Measurements from ENCODE around the gene MED19.
A peak's percentile ranks its signal among the peaks of the same experiment; 100 is the strongest.
"Not testable (repeated sequence)": the region's sequence is repeated elsewhere in the genome, so short reads cannot be mapped to it uniquely, and the experiment has no call there.

MED19 gene

GRCh38 chr11:57703341-57703740 lies 8.7 kb downstream of the MED19 start:
- H3K4me1 ChIP-seq (ENCODE audit: control insufficient read depth, insufficient read depth, low read length) = no peaks in the 10 kb centered on the region
- no peak overlapping the region for H3K4me3 ChIP-seq (ENCODE audit: low read depth, low read length)
- no peak overlapping the region for H3K27ac ChIP-seq (ENCODE audit: low read depth, low read length)
- H3K9ac ChIP-seq (ENCODE audit: low read depth, low read length) = no peak overlapping the region
- no peaks in the 10 kb centered on the region for H3K9me3 ChIP-seq (ENCODE audit: control insufficient read depth, insufficient read depth, low read length)
- no peaks in the 10 kb centered on the region for H3K27me3 ChIP-seq (ENCODE audit: control insufficient read depth, insufficient read depth, low read length)
- peaks cover 67% of the 10 kb centered on the region for H3K36me3 ChIP-seq (ENCODE audit: control insufficient read depth, insufficient read depth, low read length)

DNA sequence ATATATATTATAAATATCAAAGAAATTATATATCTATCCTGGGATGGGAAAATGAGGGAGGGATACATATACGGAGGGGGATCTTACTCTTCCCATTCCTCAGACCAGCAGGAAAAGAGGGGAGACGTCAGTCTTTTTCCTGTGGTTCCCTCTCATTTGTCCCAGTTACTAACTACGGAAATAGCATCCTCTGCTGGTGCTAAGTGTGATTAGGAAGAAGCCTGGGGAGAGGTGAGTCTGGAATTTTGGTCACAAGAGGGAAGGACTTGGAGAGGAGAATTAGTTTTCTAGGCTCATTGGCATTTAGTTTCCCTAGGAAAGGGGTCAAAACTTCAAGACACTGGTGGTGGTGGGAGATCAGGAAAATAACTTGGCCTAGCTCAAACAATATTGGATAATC lies 11.6 kb downstream of the MED19 start:
- Histone ChIP-seq H3K4me1 (ENCODE audit: control insufficient read depth, insufficient read depth, low read length) (no peaks in the 10 kb centered on the region), H3K4me3 (ENCODE audit: low read depth, low read length) (no peak overlapping the region), H3K36me3 (ENCODE audit: control insufficient read depth, insufficient read depth, low read length) (peaks cover 84% of the 10 kb centered on the region), H3K9me3 (ENCODE audit: control insufficient read depth, insufficient read depth, low read length) (no peaks in the 10 kb centered on the region), H3K27ac (ENCODE audit: low read depth, low read length) (no peak overlapping the region), H3K27me3 (ENCODE audit: control insufficient read depth, insufficient read depth, low read length) (no peaks in the 10 kb centered on the region), H3K9ac (ENCODE audit: low read depth, low read length) (no peak overlapping the region)

- H3K36me3 ChIP-seq (ENCODE audit: control insufficient read depth, insufficient read depth, low read length) = peaks cover 87% of the 10 kb centered on the region
Measured at GRCh38 chr11:57699813-57700212, 12.2 kb downstream of the MED19 start.

GRCh38 chr11:57698843-57699365 lies 13.1 kb downstream of the MED19 start:
- Histone ChIP-seq H3K36me3 (ENCODE audit: control insufficient read depth, insufficient read depth, low read length) (peaks cover 85% of the 10 kb centered on the region), H3K9ac (ENCODE audit: low read depth, low read length) (no peak overlapping the region), H3K4me1 (ENCODE audit: control insufficient read depth, insufficient read depth, low read length) (no peaks in the 10 kb centered on the region), H3K4me3 (ENCODE audit: low read depth, low read length) (no peak overlapping the region), H3K27ac (ENCODE audit: low read depth, low read length) (no peak overlapping the region), H3K9me3 (ENCODE audit: control insufficient read depth, insufficient read depth, low read length) (no peaks in the 10 kb centered on the region), H3K27me3 (ENCODE audit: control insufficient read depth, insufficient read depth, low read length) (no peaks in the 10 kb centered on the region)

More at GRCh38 chr11:57699813-57700212, 12.2 kb downstream of the MED19 start:
- Histone ChIP-seq H3K4me3 (ENCODE audit: low read depth, low read length) (no peak overlapping the region), H3K4me1 (ENCODE audit: control insufficient read depth, insufficient read depth, low read length) (no peaks in the 10 kb centered on the region), H3K27ac (ENCODE audit: low read depth, low read length) (no peak overlapping the region), H3K9ac (ENCODE audit: low read depth, low read length) (no peak overlapping the region), H3K27me3 (ENCODE audit: control insufficient read depth, insufficient read depth, low read length) (no peaks in the 10 kb centered on the region), H3K9me3 (ENCODE audit: control insufficient read depth, insufficient read depth, low read length) (no peaks in the 10 kb centered on the region)

DNA sequence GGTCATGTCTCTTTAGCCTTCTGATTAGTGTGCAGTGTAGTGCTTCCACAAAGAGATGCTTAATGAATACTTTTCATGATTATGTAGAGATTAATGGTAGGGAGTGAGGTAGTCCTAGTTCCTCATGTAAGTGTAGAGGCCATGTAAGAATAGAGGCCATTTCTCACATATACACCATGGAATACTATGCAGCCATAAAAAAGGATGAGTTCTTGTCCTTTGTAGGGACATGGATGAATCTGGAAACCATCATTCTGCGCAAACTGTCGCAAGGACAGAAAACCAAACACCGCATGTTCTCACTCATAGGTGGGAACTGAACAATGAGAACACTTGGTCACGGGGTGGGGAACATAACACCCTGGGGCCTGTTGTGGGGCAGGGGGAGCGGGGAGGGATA lies 21.5 kb downstream of the MED19 start:
- not testable (repeated sequence) for H3K9me3 ChIP-seq (ENCODE audit: control insufficient read depth, insufficient read depth, low read length); H3K4me3 ChIP-seq (ENCODE audit: low read depth, low read length); H3K9ac ChIP-seq (ENCODE audit: low read depth, low read length); H3K27me3 ChIP-seq (ENCODE audit: control insufficient read depth, insufficient read depth, low read length); H3K4me1 ChIP-seq (ENCODE audit: control insufficient read depth, insufficient read depth, low read length); H3K27ac ChIP-seq (ENCODE audit: low read depth, low read length)
- H3K36me3 ChIP-seq (ENCODE audit: control insufficient read depth, insufficient read depth, low read length) = peaks cover 91% of the 10 kb centered on the region

- no peaks in the 10 kb centered on the region for H3K4me1 ChIP-seq (ENCODE audit: control insufficient read depth, insufficient read depth, low read length)
- H3K4me3 ChIP-seq (ENCODE audit: low read depth, low read length) = no peak overlapping the region
- H3K36me3 ChIP-seq (ENCODE audit: control insufficient read depth, insufficient read depth, low read length) = peaks cover 71% of the 10 kb centered on the region
- no peak overlapping the region for H3K27ac ChIP-seq (ENCODE audit: low read depth, low read length)
- H3K27me3 ChIP-seq (ENCODE audit: control insufficient read depth, insufficient read depth, low read length) = no peaks in the 10 kb centered on the region
- H3K9me3 ChIP-seq (ENCODE audit: control insufficient read depth, insufficient read depth, low read length) = no peaks in the 10 kb centered on the region
- no peak overlapping the region for H3K9ac ChIP-seq (ENCODE audit: low read depth, low read length)
Measured at GRCh38 chr11:57681168-57681567, 30.8 kb downstream of the MED19 start.

DNA sequence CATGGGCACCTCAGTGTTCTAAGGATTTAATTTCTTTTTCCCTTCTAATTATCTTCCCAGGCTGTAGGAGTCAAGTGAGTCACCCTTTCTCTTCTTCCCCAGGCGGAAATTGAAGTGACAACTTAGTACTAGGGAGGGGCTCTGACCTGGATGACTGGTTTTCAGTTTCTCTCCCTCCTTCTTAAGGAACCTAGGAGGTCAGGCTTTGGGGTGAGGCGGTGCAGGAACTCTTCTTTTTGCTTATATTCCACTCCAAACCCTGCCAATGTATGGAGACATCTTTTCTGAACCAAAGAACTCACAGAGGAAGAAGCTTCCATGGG lies 31.5 kb downstream of the MED19 start:
- H3K9me3 ChIP-seq (ENCODE audit: control insufficient read depth, insufficient read depth, low read length) = no peaks in the 10 kb centered on the region
- no peaks in the 10 kb centered on the region for H3K27me3 ChIP-seq (ENCODE audit: control insufficient read depth, insufficient read depth, low read length)
- no peaks in the 10 kb centered on the region for H3K4me1 ChIP-seq (ENCODE audit: control insufficient read depth, insufficient read depth, low read length)
- H3K4me3 ChIP-seq (ENCODE audit: low read depth, low read length) = no peak overlapping the region
- peaks cover 71% of the 10 kb centered on the region for H3K36me3 ChIP-seq (ENCODE audit: control insufficient read depth, insufficient read depth, low read length)
- H3K27ac ChIP-seq (ENCODE audit: low read depth, low read length) = no peak overlapping the region
- no peak overlapping the region for H3K9ac ChIP-seq (ENCODE audit: low read depth, low read length)

DNA sequence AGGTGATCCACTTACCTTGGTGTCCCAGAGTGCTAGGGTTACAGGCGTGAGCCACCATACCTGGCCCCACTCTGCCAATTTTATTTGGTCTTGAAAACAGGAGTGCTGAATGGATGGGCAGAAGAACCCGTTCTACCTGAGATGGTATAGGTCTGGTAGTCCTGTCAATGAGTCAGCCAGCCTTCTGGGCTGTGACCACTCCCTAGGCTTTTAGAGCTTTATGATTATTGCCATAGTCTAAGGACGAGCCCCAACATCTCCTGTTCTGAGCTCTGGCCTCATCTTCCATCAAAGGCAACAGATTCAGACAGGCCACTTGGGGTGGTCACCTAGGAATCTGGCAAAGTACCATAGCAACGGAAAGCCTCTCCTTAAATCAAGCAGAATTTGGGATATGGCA lies 32.6 kb downstream of the MED19 start:
- no peaks in the 10 kb centered on the region for H3K27me3 ChIP-seq (ENCODE audit: control insufficient read depth, insufficient read depth, low read length)
- peaks cover 5% of the 10 kb centered on the region; the same call in 1 of the 2 replicates for H3K4me1 ChIP-seq (ENCODE audit: control insufficient read depth, insufficient read depth, low read length)
- H3K9me3 ChIP-seq (ENCODE audit: control insufficient read depth, insufficient read depth, low read length) = no peaks in the 10 kb centered on the region
- peaks cover 75% of the 10 kb centered on the region for H3K36me3 ChIP-seq (ENCODE audit: control insufficient read depth, insufficient read depth, low read length)
- no peak overlapping the region for H3K9ac ChIP-seq (ENCODE audit: low read depth, low read length)
- no peak overlapping the region for H3K27ac ChIP-seq (ENCODE audit: low read depth, low read length)
- no peak overlapping the region for H3K4me3 ChIP-seq (ENCODE audit: low read depth, low read length)

- no peak overlapping the region for H3K4me3 ChIP-seq (ENCODE audit: low read depth, low read length)
- peak overlapping the region; percentile 9 for H3K27ac ChIP-seq (ENCODE audit: low read depth, low read length)
- no peaks in the 10 kb centered on the region for H3K9me3 ChIP-seq (ENCODE audit: control insufficient read depth, insufficient read depth, low read length)
- no peaks in the 10 kb centered on the region for H3K27me3 ChIP-seq (ENCODE audit: control insufficient read depth, insufficient read depth, low read length)
- peaks cover 9% of the 10 kb centered on the region for H3K4me1 ChIP-seq (ENCODE audit: control insufficient read depth, insufficient read depth, low read length)
- peaks cover 68% of the 10 kb centered on the region for H3K36me3 ChIP-seq (ENCODE audit: control insufficient read depth, insufficient read depth, low read length)
- H3K9ac ChIP-seq (ENCODE audit: low read depth, low read length) = no peak overlapping the region
Measured at GRCh38 chr11:57675176-57675941, 36.7 kb downstream of the MED19 start.

GRCh38 chr11:57674251-57674650 lies 37.8 kb downstream of the MED19 start:
- Histone ChIP-seq H3K4me1 (ENCODE audit: control insufficient read depth, insufficient read depth, low read length) (peaks cover 9% of the 10 kb centered on the region), H3K36me3 (ENCODE audit: control insufficient read depth, insufficient read depth, low read length) (peaks cover 58% of the 10 kb centered on the region), H3K9me3 (ENCODE audit: control insufficient read depth, insufficient read depth, low read length) (no peaks in the 10 kb centered on the region), H3K9ac (ENCODE audit: low read depth, low read length) (no peak overlapping the region), H3K27me3 (ENCODE audit: control insufficient read depth, insufficient read depth, low read length) (no peaks in the 10 kb centered on the region), H3K4me3 (ENCODE audit: low read depth, low read length) (no peak overlapping the region), H3K27ac (ENCODE audit: low read depth, low read length) (no peak overlapping the region)

GRCh38 chr11:57668434-57668782 lies 43.6 kb downstream of the MED19 start:
- Histone ChIP-seq H3K27me3 (ENCODE audit: control insufficient read depth, insufficient read depth, low read length) (no peaks in the 10 kb centered on the region), H3K9ac (ENCODE audit: low read depth, low read length) (peak overlapping the region; percentile 100), H3K36me3 (ENCODE audit: control insufficient read depth, insufficient read depth, low read length) (peaks cover 20% of the 10 kb centered on the region), H3K4me3 (ENCODE audit: low read depth, low read length) (peak overlapping the region; percentile 94), H3K27ac (ENCODE audit: low read depth, low read length) (peak overlapping the region; percentile 94), H3K4me1 (ENCODE audit: control insufficient read depth, insufficient read depth, low read length) (no peaks in the 10 kb centered on the region; the same call in none of the 2 replicates), H3K9me3 (ENCODE audit: control insufficient read depth, insufficient read depth, low read length) (no peaks in the 10 kb centered on the region)

Measured in HUES48 (cell line).